PC-9 (cell line): ENCODE data around the gene NDUFS7. TPM values are rescaled to one million over a fixed set of nuclear protein-coding genes. Genes with fewer than 3 reads are reported as not detected.
"Not testable (repeated sequence)": the region's sequence is repeated elsewhere in the genome, so short reads cannot be mapped to it uniquely, and the experiment has no call there.

Source experiments
- BruUV-seq: library from RNA; stranded (reverse); fragments of 400-500 nt; replicated peaks from 2 replicates; lab custom pipeline; 2021; lab: Mats Ljungman, UMichigan
- CTCF ChIA-PET: fragments of 300-600 bp; sonication (Branson Sonifier 250); formaldehyde crosslinking; loops from one replicate; lab custom pipeline; 2022; ENCODE audit warnings: antibody characterized with exemption; lab: Charles Lee
- POLR2A ChIA-PET: fragments of 300-600 bp; sonication (Branson Sonifier 250); formaldehyde crosslinking; loops from one replicate; lab custom pipeline; 2022; ENCODE audit warnings: antibody characterized with exemption; ENCODE audit not compliant: unreplicated experiment; lab: Charles Lee
- DNase-seq, 2 experiments: peaks; one replicate each; pipeline versions ENCODE4 v3.0.0 to v3.0.0-alpha.2; 2015 to 2022; ENCODE audit warnings: mixed read lengths in 1 of 2
- H2AFZ ChIP-seq: fragments of 200-600 bp; sonication (generic); 2 replicates; pipeline ENCODE4 v1.8.1; 2017; ENCODE audit warnings: antibody characterized with exemption
- H3F3A ChIP-seq: fragments of 200-600 bp; sonication (generic); 2 replicates; pipeline ENCODE4 v1.8.1; 2017; ENCODE audit warnings: antibody characterized with exemption, mild to moderate bottlenecking, low read depth; ENCODE audit not compliant: insufficient read depth
- H3K27ac ChIP-seq: fragments of 200-600 bp; sonication (generic); 2 replicates; pipeline ENCODE4 v1.6.1; 2016; ENCODE audit warnings: mixed run types
- H3K27me3 ChIP-seq: fragments of 200-600 bp; sonication (generic); 2 replicates; pipeline ENCODE4 v1.6.1; 2016; ENCODE audit warnings: low read depth, mixed run types; ENCODE audit not compliant: insufficient read depth
- H3K36me3 ChIP-seq: fragments of 200-600 bp; sonication (generic); 2 replicates; pipeline ENCODE4 v1.6.1; 2016; ENCODE audit warnings: low read depth, mixed run types
- H3K4me1 ChIP-seq: fragments of 200-600 bp; sonication (generic); replicated peaks from 2 replicates; pipeline ENCODE4 v1.6.1; 2016; ENCODE audit warnings: mixed run types; ENCODE audit not compliant: insufficient read depth
- H3K4me2 ChIP-seq: fragments of 200-600 bp; sonication (generic); 2 replicates; pipeline ENCODE4 v1.6.1; 2017; ENCODE audit warnings: mixed run types
- H3K4me3 ChIP-seq: fragments of 200-600 bp; sonication (generic); 2 replicates; pipeline ENCODE4 v1.6.1; 2016; ENCODE audit warnings: mixed run types
- H3K79me2 ChIP-seq: fragments of 200-600 bp; sonication (generic); 2 replicates; pipeline ENCODE4 v1.6.1; 2017; ENCODE audit warnings: low read depth, mixed run types
- H3K9me2 ChIP-seq: fragments of 200-600 bp; sonication (generic); 2 replicates; pipeline ENCODE4 v1.8.1; 2017; ENCODE audit warnings: mild to moderate bottlenecking; ENCODE audit not compliant: insufficient read depth
- H3K9me3 ChIP-seq: fragments of 200-600 bp; sonication (generic); 2 replicates; pipeline ENCODE4 v1.8.1; 2016; ENCODE audit warnings: low read depth; ENCODE audit not compliant: insufficient read depth
- H4K20me1 ChIP-seq: fragments of 200-600 bp; sonication (generic); 2 replicates; pipeline ENCODE4 v1.8.1; 2017; ENCODE audit not compliant: insufficient read depth
- EZH2 ChIP-seq: fragments of 200-600 bp; sonication (generic); IDR thresholded peaks from 2 replicates; pipeline ENCODE4 v1.8.0; 2017; ENCODE audit warnings: antibody characterized with exemption, low read depth
- intact Hi-C: fragments of 100-400 bp; cut with micrococcal nuclease; formaldehyde crosslinking; loops from one replicate; pipeline ENCODE4 v1.10.0; 2022; ENCODE audit not compliant: unreplicated experiment
- total RNA-seq: library from RNA; stranded (reverse); gene quantifications from 2 replicates; pipeline ENCODE4 v1.2.3, GENCODE V29; 2021
- TF ChIP-seq, protein P1 (sequence below): fragments of 200-600 bp; sonication (generic); conservative IDR thresholded peaks from 2 replicates; pipeline ENCODE4 v1.6.1; 2017; ENCODE audit warnings: mixed run types, antibody characterized with exemption, mild to moderate bottlenecking, moderate library complexity

The NDUFS7 gene
- total RNA-seq, 1 experiment from 2014 or later = 67.5 TPM

DNA sequence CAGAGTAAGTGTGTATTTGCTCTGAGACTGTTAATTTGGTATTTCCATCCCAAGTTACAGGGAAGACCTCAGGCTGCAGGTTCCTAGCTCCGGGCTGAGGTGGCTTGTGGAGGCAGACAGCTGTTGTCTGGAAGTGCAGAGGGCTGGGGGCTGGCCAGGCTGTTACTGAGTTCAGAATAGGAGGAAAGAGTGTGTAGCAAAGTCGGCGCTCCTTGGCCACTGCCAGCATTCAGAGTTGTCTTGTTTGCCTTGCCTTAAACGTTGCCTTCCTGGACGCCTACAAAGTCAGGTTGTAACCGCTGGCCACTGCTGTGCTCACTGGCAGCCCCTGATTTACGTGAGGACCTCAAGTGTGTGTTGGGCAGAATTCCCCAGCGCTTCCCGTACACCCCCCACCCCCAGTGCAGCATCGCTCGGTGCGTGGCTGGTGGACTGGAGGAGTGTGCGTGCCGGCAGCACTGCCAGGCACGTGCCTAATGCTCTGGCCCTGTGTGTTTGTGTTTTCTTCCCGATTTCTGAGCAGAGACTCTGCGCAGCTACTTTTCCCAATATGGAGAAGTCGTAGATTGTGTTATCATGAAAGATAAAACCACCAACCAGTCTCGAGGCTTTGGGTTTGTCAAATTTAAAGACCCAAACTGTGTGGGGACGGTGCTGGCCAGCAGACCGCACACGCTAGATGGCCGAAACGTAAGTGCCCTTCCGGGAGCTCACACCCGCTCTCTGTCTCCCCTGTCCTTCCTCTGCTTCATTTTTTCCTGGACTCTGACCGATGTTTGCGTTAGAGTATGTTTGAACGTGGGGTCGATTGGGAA is 34.2 kb downstream of the NDUFS7 start:
- H3K27ac ChIP-seq = no peak overlapping the region
- no peak for DNase-seq
- no peak overlapping the region for H2AFZ ChIP-seq
- no peak overlapping the region for H3K4me2 ChIP-seq
- intact Hi-C loops = no loop called here
- peaks cover 34% of the 10 kb centered on the region for H3F3A ChIP-seq
- BruUV-seq = no TSS peak
- no peaks in the 10 kb centered on the region for H3K36me3 ChIP-seq
- H3K79me2 ChIP-seq = peaks cover 55% of the 10 kb centered on the region
- H4K20me1 ChIP-seq = peaks cover 48% of the 10 kb centered on the region
- no peaks in the 10 kb centered on the region for H3K27me3 ChIP-seq
- no peak for TF ChIP-seq EZH2
- TF ChIP-seq, protein P1, sequence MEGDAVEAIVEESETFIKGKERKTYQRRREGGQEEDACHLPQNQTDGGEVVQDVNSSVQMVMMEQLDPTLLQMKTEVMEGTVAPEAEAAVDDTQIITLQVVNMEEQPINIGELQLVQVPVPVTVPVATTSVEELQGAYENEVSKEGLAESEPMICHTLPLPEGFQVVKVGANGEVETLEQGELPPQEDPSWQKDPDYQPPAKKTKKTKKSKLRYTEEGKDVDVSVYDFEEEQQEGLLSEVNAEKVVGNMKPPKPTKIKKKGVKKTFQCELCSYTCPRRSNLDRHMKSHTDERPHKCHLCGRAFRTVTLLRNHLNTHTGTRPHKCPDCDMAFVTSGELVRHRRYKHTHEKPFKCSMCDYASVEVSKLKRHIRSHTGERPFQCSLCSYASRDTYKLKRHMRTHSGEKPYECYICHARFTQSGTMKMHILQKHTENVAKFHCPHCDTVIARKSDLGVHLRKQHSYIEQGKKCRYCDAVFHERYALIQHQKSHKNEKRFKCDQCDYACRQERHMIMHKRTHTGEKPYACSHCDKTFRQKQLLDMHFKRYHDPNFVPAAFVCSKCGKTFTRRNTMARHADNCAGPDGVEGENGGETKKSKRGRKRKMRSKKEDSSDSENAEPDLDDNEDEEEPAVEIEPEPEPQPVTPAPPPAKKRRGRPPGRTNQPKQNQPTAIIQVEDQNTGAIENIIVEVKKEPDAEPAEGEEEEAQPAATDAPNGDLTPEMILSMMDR = no peak
- H3K9me2 ChIP-seq = no peaks in the 10 kb centered on the region
- CTCF ChIA-PET = no interaction called here
- H3K4me3 ChIP-seq = no peak overlapping the region
- H3K9me3 ChIP-seq = no peaks in the 10 kb centered on the region
- peaks cover 32% of the 10 kb centered on the region for H3K4me1 ChIP-seq
- POLR2A ChIA-PET = no interaction called here

DNA sequence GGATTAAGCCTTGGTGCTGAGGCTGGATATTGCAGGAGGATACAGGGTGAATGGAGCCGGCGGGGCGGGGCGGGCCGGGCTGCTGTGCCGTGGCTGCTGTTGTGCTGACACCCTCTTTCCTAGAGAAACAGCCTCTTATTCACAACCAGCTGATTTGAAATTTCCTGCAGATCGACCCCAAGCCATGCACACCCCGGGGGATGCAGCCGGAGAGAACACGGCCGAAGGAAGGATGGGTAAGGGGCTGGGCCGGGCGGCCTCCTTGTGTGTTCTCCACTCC is 34.7 kb downstream of the NDUFS7 start:
- TF ChIP-seq, protein P1 = no peak
- no peak for TF ChIP-seq EZH2
- H3K4me2 ChIP-seq = no peak overlapping the region
- no peaks in the 10 kb centered on the region for H3K27me3 ChIP-seq
- H3K27ac ChIP-seq = no peak overlapping the region
- peaks cover 27% of the 10 kb centered on the region for H3K4me1 ChIP-seq
- intact Hi-C loops = no loop called here
- CTCF ChIA-PET = no interaction called here
- no peak for DNase-seq
- H3K9me2 ChIP-seq = no peaks in the 10 kb centered on the region
- peaks cover 47% of the 10 kb centered on the region for H4K20me1 ChIP-seq
- peaks cover 49% of the 10 kb centered on the region for H3K79me2 ChIP-seq
- BruUV-seq = no TSS peak
- H2AFZ ChIP-seq = no peak overlapping the region
- H3K4me3 ChIP-seq = no peak overlapping the region
- H3K9me3 ChIP-seq = no peaks in the 10 kb centered on the region
- H3K36me3 ChIP-seq = no peaks in the 10 kb centered on the region
- POLR2A ChIA-PET = no interaction called here
- H3F3A ChIP-seq = peaks cover 32% of the 10 kb centered on the region

DNA sequence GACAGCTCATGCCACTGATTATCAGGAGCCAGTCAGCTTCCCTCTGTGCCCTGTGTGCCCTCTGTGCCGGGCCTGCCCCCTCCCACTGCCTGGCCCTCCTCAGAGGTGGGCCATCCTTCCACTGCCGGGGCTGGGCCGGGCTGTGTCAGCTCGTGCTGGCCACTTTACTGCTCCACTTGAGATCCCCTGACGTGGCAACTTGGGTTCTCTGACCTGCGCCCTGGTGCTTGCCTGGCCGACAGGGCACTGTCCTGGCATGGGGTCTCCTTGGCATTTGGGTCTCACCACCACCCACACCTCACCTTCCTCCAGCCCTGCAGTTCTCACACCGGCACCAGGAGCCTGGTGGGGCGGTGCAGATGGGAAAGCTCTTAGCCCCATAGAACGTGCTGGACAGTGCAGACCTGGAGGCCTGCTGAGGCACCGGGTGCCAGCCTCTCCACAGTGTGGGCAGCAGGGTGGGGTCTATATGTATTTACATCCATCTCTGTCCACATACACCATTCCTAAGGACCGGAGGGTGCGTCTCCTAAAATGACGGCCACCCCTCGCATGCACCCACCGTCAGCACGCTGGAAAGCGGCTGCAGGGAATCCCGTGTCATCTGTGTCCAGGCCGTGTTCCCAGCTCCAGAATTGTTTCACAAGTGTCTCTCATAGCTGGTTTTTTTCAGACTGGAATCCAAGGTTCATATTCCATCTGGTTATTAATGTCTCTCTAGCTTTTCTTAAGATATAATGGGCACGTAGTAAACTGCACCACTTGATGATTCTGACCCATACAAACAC is 35.4 kb downstream of the NDUFS7 start:
- intact Hi-C loops = no loop called here
- POLR2A ChIA-PET = interaction anchor here (0.6 kb wide), 1 partner anchor 154 kb away, joined by 3 read pairs; no protein-coding TSS in a partner anchor
- no peak overlapping the region for H2AFZ ChIP-seq
- H3K4me1 ChIP-seq = peaks cover 22% of the 10 kb centered on the region
- BruUV-seq = no TSS peak
- H3K27me3 ChIP-seq = no peaks in the 10 kb centered on the region
- no peak overlapping the region for H3K27ac ChIP-seq
- CTCF ChIA-PET = no interaction called here
- H3K79me2 ChIP-seq = peaks cover 42% of the 10 kb centered on the region
- TF ChIP-seq EZH2 = no peak
- TF ChIP-seq, protein P1 = no peak
- no peaks in the 10 kb centered on the region for H3K9me3 ChIP-seq
- DNase-seq = no peak
- H3K9me2 ChIP-seq = no peaks in the 10 kb centered on the region
- peaks cover 25% of the 10 kb centered on the region for H3F3A ChIP-seq
- H3K4me3 ChIP-seq = no peak overlapping the region
- H4K20me1 ChIP-seq = peaks cover 40% of the 10 kb centered on the region
- H3K36me3 ChIP-seq = no peaks in the 10 kb centered on the region
- no peak overlapping the region for H3K4me2 ChIP-seq

DNA sequence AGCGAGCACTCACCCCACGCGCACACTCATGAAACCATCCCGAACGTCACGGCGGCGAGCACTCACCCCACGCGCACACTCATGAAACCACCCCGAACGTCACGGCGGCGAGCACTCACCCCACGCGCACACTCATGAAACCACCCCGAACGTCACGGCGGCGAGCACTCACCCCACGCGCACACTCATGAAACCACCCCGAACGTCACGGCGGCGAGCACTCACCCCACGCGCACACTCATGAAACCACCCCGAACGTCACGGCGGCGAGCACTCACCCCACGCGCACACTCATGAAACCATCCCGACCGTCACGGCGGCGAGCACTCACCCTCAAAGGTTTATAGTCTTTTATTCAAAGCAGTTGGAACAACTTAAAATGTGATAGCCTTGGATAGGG is 36.4 kb downstream of the NDUFS7 start:
- H3K4me2 ChIP-seq, H3K9me3 ChIP-seq, H3K27ac ChIP-seq, H3K27me3 ChIP-seq, POLR2A ChIA-PET, BruUV-seq, intact Hi-C loops, H2AFZ ChIP-seq, H3K36me3 ChIP-seq, H3K9me2 ChIP-seq, DNase-seq, H3K4me3 ChIP-seq: not testable (repeated sequence)
- CTCF ChIA-PET = interaction anchor here (0.6 kb wide), 1 partner anchor 142 kb away, joined by 3 read pairs; no protein-coding TSS in a partner anchor
- Histone ChIP-seq H3K79me2 (peaks cover 39% of the 10 kb centered on the region), H3F3A (peaks cover 17% of the 10 kb centered on the region), H3K4me1 (peaks cover 12% of the 10 kb centered on the region), H4K20me1 (peaks cover 36% of the 10 kb centered on the region)
